IgD-negative memory B cell (primary cell): ENCODE results near the gene RRAS. TPM values are rescaled to one million over a fixed set of nuclear protein-coding genes. Genes with fewer than 3 reads are reported as not detected.

ENCODE experiments used
- H3K27ac Mint-ChIP-seq, 3 donors: one replicate each; pipeline ENCODE4 v1.8.0; 2020 to 2022; ENCODE audit warnings: mild to moderate bottlenecking in 3 of 3, mixed read lengths in 3 of 3, moderate library complexity in 1 of 3
- H3K27me3 Mint-ChIP-seq: one replicate; pipeline ENCODE4 v1.8.0; 2021; ENCODE audit warnings: mixed read lengths
- H3K36me3 Mint-ChIP-seq: one replicate; pipeline ENCODE4 v1.8.0; 2020; ENCODE audit warnings: mild to moderate bottlenecking, mixed read lengths
- H3K4me1 Mint-ChIP-seq, 3 donors: one replicate each; pipeline ENCODE4 v1.8.0; 2020 to 2022; ENCODE audit warnings: mixed read lengths in 3 of 3, mild to moderate bottlenecking in 1 of 3
- H3K4me3 Mint-ChIP-seq, 4 donors: one replicate each; pipeline ENCODE4 v1.8.0; 2020 to 2022; ENCODE audit warnings: mild to moderate bottlenecking in 4 of 4, mixed read lengths in 4 of 4, moderate library complexity in 3 of 4
- H3K9me3 Mint-ChIP-seq, 3 donors: one replicate each; pipeline ENCODE4 v1.8.0; 2020 to 2021; ENCODE audit warnings: mixed read lengths in 3 of 3, mild to moderate bottlenecking in 1 of 3
- polyA plus RNA-seq: library from polyadenylated mRNA; unstranded; fragments of 300-500 nt; fragmentation: Illumina TruSeq; gene quantifications from one replicate; pipeline ENCODE4 v1.2.3, GENCODE V29; 2021

RRAS gene
- polyA plus RNA-seq, 1 donor from 2014 or later, result 18.4 TPM

DNA sequence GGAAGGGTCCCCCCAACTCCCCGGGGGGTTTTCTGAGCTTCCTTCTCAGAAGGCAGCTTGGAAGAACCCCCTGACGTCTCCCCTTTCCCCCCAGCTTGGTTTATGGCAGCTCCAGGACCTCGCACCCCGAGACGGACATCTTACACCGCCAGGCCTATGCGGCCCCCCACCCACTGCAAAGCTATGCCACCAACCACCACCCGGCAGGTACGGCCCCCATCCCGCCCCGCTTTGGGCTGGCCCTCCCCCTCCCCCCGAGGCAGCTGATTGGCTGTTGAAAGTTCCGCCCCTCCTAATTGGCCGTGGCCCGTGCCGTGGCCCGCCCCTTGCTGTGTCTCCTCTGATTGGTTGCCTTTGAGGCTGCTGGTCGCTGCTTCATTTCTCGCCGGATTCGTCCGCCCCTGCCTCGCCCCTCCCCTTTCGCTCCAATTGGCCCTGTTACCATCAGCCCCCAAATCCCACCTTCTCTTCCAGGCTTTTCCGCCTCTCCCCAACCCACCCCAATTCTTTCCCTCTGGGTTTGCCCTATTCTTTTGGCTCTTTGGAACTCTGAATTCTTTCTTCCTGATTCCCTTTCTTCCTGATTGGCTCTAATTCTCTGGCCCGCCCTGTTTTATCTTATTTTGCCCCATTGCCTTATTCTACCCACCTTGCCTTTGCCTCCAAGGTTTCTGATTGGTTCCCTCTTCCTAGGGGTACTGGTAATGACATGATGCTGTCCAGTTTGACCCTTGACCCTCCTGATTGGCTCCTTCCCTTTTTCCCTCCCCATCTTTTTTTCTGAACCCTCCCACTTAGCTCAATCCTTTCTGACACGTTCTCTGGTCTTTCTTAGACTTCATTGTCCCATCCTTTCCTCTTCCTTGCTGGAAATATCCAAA, 46.5 kb downstream of the RRAS start:
- Mint-ChIP-seq H3K36me3 (peaks cover 2% of the 10 kb centered on the region), H3K27me3 (no peaks in the 10 kb centered on the region), H3K27ac (peak overlapping the region; percentile 87 to 94 (median 92)), H3K9me3 (no peaks in the 10 kb centered on the region), H3K4me3 (peak overlapping the region; percentile 80 to 94 (median 92)), H3K4me1 (peaks cover 10 to 25% (median 19%) of the 10 kb centered on the region in 3 donors)

DNA sequence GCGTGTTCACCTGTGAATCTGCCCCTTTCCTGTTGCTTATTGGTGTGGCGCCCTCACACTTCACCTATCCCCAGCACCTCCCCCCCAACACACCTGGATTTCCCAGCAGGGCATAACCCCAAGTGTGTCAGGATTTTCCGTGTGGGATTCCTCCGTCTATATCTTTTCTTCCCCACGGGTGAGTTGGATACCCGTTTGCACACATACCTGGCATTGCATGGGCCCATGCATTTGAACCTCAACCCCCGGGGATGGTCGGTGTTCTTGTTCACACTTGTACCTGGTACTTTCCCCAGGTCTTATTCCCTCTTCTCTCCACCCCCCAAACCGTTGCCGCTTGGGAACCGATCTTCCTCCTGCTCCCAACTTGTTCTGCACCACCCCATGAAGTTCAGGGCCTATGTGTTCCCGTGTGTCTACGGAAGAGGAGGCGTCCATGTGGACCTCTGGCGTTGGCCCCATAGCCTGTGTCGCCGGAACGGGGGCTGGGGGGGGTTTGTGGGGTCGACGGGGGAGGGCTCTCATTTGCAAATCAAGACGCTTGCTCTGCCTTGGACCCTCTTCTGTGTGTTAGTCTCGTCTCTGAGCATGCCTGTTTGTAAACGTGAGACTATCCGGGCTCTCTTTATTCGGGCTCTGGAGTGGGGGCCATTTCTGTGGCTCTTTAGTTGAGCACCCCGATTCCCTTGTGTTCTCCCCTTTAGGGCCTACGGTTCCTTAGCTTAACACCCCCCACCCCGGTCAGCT, 47.3 kb downstream of the RRAS start:
- H3K4me1 Mint-ChIP-seq, result peaks cover 10 to 25% (median 19%) of the 10 kb centered on the region in 3 donors
- no peaks in the 10 kb centered on the region for H3K9me3 Mint-ChIP-seq
- peaks cover 2% of the 10 kb centered on the region for H3K36me3 Mint-ChIP-seq
- H3K4me3 Mint-ChIP-seq, result peak overlapping the region; percentile 80 to 94 (median 92)
- H3K27ac Mint-ChIP-seq, result peak overlapping the region; percentile 87 to 94 (median 92)
- H3K27me3 Mint-ChIP-seq, result no peaks in the 10 kb centered on the region

DNA sequence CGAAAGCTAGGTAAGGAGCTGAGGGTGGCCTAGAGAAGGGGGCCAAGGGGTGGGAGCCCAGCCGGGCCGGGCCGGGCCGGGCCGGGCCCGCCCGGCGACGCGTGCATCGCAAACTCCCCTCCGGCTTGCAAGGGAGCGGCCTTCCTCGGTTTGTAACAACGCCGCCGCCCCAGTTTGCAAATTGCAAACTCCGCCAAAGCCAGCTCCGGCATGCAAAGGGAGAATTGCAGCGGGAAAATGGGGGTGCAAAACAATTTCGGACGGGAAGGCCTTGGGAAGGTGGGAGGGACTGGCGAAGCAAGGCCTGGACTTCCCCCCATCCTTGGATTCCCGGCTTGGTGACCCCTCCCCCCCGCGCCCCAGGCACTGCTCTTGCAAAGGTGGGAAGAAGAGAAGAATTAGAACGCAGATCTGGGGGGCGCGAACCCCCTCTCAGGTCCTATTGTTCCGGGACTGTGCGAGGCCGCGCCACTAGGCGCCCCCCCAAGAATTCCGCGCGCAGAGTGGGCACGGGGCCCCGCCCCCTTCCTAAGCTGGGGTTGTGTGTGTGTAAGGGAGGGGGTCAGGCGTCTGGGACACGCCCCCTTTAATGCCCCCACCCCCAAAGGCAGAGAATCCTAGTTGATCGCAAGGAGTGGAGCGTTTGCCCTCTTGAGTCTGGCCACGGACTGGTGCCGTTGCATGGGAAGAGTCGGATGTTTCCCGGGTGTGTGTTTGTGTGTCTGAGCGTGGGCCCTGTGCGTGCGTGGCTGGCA, 48.0 kb downstream of the RRAS start:
- peak overlapping the region; percentile 80 to 94 (median 92) for H3K4me3 Mint-ChIP-seq

DNA sequence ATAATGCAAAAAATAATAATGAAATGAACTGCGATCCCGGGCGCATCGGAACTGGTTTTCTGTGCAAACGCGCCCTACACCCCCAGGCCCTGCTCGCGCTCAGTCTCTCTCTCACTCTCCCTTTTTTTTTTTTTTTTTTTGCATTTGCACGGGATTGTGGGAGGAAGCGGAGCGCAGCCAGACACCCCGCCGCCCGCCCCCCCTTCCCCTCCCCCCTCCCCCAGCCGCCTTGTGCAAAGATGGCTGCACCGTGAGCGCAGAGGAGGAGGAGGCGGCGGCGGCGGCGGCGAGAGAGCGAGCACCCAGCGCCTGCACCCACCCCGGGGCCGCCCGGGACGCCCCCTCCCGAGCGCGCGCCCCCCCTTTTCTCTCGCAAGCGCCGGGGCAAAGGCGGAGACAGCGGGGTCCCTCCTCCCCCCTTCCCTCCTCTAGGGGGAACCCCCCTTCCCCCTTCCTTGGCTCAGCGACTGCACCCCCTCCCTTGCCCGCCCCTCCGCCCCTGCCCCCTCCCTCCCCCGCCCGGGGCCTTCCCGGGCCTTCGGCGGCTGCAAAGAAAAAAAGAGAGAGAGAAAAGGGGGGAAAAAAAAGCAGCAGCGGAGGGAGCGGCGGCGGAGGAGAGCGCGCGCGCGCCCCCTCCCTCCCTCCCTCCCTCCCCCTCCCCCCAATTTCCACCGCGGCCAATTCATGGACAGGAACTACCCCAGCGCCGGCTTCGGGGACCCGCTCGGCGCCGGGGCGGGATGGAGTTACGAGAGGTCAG, 48.8 kb downstream of the RRAS start, which contains the start of gene PRR12:
TSS of gene PRR12 (plus strand) at position 212 of the 760 bp plus-strand sequence. CDS start at position 685, 473 bp downstream.
- Mint-ChIP-seq H3K9me3 (no peaks in the 10 kb centered on the region), H3K27ac (peak within 1 kb of the TSS; percentile 87 to 95 (median 92)), H3K4me3 (peak within 1 kb of the TSS; percentile 80 to 97 (median 92)), H3K27me3 (no peaks in the 10 kb centered on the region), H3K36me3 (peaks cover 2% of the 10 kb centered on the region), H3K4me1 (peaks cover 10 to 25% (median 19%) of the 10 kb centered on the region in 3 donors)

More for the DNA sequence above, 48.0 kb downstream of the RRAS start:
- Mint-ChIP-seq H3K9me3 (no peaks in the 10 kb centered on the region), H3K27ac (peak overlapping the region; percentile 87 to 94 (median 92)), H3K4me1 (peaks cover 10 to 25% (median 19%) of the 10 kb centered on the region in 3 donors), H3K36me3 (peaks cover 2% of the 10 kb centered on the region), H3K27me3 (no peaks in the 10 kb centered on the region)

DNA sequence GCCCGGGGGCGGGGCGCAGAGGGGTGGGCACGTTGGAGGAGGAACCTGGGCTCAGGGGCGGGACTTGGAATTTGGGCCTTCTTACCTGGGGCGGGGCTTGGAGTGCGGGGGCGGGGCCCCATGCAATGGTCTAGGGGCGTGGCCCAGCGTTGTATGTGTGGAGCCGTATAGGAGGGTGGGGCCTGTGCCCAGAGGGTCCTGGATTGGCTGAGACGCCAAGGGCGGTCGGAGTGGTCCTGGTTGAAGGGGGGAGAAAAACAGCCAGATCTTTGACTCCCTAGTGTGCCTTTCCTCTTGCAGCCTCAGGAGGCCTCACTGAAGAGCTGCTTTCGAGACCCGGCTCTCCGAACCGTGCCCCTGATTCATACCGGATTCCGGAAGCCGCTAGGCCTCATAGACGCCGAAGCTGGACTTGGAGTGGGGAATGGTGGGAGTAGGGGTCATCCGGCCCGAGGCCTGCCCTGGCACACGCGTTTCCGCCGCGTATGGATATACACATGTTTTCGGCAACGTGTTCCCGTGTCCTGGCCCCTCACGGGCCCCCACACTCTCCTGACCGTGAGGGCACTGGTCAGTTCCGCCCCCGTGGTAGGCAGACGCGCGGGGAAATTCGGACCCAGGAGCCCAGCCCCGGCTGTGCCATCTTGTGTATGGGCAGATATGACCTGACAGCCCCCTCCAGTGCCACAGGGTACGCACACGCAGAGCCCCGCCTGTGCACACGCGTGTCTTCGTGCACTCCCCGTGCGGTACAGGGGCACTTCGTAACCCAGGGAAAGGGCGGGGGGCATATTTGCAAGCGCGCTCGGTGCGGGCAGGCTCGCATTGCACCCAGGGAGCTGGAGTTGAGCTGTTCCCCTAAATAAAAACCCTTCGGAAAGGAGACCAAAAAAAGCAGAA, 49.6 kb downstream of the RRAS start:
- Mint-ChIP-seq H3K27ac (peak overlapping the region; percentile 85 to 95 (median 92)), H3K4me1 (peaks cover 10 to 25% (median 19%) of the 10 kb centered on the region in 3 donors), H3K36me3 (peaks cover 2% of the 10 kb centered on the region), H3K9me3 (no peaks in the 10 kb centered on the region), H3K4me3 (peak overlapping the region; percentile 77 to 97 (median 92)), H3K27me3 (no peaks in the 10 kb centered on the region)

DNA sequence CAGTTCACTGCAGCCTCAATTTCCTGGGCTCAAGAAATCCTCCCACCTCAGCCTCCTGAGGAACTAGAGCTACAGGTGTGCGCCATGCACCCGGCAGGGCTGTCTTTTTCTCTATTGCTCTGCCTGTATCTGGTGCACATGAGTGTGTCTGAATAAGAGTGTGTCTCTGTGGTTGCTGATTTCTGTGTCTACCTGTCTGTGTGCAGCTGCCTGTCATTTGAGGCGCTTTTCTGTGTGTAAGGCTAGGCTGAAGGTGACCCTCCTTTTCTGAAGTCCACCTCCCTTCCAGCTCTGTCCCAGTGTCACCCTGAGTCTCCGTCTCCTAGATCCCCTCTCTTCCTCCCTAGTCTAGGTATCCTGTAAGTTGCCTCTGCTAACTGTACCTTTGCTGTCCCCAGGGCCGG, 50.4 kb downstream of the RRAS start:
- H3K9me3 Mint-ChIP-seq, result no peaks in the 10 kb centered on the region
- peaks cover 2% of the 10 kb centered on the region for H3K36me3 Mint-ChIP-seq
- peak overlapping the region in 2 of 4 donors; percentile 39 to 56 for H3K4me3 Mint-ChIP-seq
- no peaks in the 10 kb centered on the region for H3K27me3 Mint-ChIP-seq
- peaks cover 10 to 25% (median 19%) of the 10 kb centered on the region in 3 donors for H3K4me1 Mint-ChIP-seq
- H3K27ac Mint-ChIP-seq, result peak overlapping the region in 2 of 3 donors; percentile 64 to 85

DNA sequence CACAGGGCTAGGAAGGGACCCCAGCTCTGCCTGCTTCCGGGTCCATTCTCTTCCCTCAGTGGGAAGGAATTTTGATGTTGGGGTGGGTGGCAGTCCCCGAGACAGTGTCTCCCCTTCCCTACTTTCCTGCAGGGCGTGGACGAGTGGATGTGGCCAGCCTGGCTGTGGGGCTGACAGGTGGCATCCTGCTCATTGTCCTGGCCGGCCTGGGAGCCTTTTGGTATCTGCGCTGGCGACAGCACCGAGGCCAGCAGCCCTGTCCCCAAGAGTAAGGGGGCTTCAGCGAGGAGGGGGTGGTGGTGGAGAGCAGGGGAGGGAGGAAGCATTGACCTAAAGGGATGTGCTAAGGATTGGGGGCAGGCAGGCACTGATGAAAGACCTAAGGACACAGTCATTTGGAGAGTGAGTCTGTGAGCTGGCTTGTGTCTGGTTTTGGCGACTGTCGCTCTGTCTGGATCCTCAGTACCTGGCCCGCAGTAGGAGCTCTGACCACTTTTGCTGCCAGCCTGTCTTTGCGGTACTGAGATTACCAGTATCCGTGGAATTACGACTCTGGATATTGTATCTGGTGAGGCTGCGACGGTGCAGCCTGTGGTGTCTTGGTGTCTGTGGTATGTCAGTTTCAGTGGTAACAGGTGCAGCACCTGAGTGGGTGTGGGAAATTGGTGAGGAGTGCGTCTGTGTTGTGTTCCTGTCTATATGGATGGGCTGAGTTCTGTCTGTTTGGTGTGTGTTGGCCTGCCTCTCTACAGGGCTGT, 51.4 kb downstream of the RRAS start:
- peak overlapping the region in 2 of 3 donors; percentile 27 to 28 for H3K27ac Mint-ChIP-seq
- H3K4me3 Mint-ChIP-seq, result peak overlapping the region in 3 of 4 donors; percentile 7 to 78 (median 23)
- peaks cover 2% of the 10 kb centered on the region for H3K36me3 Mint-ChIP-seq
- H3K27me3 Mint-ChIP-seq, result no peaks in the 10 kb centered on the region
- H3K9me3 Mint-ChIP-seq, result no peaks in the 10 kb centered on the region
- H3K4me1 Mint-ChIP-seq, result peaks cover 4 to 19% (median 14%) of the 10 kb centered on the region in 3 donors

DNA sequence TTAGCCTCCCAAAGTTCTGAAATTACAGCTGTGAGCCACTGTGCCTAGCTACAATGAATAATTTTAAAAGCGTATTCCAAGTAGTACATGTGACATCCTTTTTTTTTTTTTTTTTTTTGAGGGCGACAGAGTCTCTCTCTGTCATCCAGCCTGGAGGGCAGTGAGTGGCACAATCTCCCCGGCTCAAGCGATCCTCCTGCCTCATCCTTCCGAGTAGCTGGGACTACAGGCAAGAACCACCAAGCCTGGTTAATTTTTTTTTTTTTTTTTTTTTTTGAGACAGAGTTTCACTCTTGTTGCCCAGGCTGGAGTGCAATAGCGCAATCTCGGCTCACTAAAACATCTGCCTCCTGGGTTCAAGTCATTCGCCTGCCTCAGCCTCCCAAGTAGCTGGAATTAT, 52.7 kb downstream of the RRAS start:
- peaks cover 0 to 9% (median 7%) of the 10 kb centered on the region in 3 donors for H3K4me1 Mint-ChIP-seq
- no peak overlapping the region for H3K27ac Mint-ChIP-seq
- no peaks in the 10 kb centered on the region for H3K9me3 Mint-ChIP-seq
- peak overlapping the region in 2 of 4 donors; percentile 14 to 17 for H3K4me3 Mint-ChIP-seq
- H3K27me3 Mint-ChIP-seq, result no peaks in the 10 kb centered on the region
- peaks cover 2% of the 10 kb centered on the region for H3K36me3 Mint-ChIP-seq

Other genes starting within 250 kb of the RRAS start
- gene PTH2, start 216.7 kb downstream of the RRAS start, polyA plus RNA-seq, result not detected
- not detected for gene GFY, start 214.8 kb downstream of the RRAS start, polyA plus RNA-seq
- not detected for gene SLC17A7, start 198.6 kb downstream of the RRAS start, polyA plus RNA-seq
- 98.8 TPM for gene PIH1D1, start 188.3 kb downstream of the RRAS start, polyA plus RNA-seq
- gene ALDH16A1, start 186.9 kb downstream of the RRAS start, polyA plus RNA-seq, result 67.5 TPM
- gene FLT3LG, start 165.9 kb downstream of the RRAS start, polyA plus RNA-seq, result 24.3 TPM
- 3,792 TPM for gene RPL13A, start 152.5 kb downstream of the RRAS start, polyA plus RNA-seq
- gene RPS11, start 143.7 kb downstream of the RRAS start, polyA plus RNA-seq, result 3,702 TPM
- 60.8 TPM for gene FCGRT, start 127.5 kb downstream of the RRAS start, polyA plus RNA-seq
- gene RCN3, start 112.1 kb downstream of the RRAS start, polyA plus RNA-seq, result 3.1 TPM
- 144 TPM for gene NOSIP, start 59.6 kb downstream of the RRAS start, polyA plus RNA-seq
- gene PRRG2, start 58.8 kb downstream of the RRAS start, polyA plus RNA-seq, result 0.26 TPM
- gene PRR12, start 49.0 kb downstream of the RRAS start, polyA plus RNA-seq, result 0.70 TPM
- gene SCAF1, start 2.1 kb upstream of the RRAS start, polyA plus RNA-seq, result 3.4 TPM
- gene IRF3, start 25.7 kb upstream of the RRAS start, polyA plus RNA-seq, result 66.0 TPM
- gene BCL2L12, start 25.8 kb upstream of the RRAS start, polyA plus RNA-seq, result 16.8 TPM
- 187 TPM for gene PRMT1, start 37.1 kb upstream of the RRAS start, polyA plus RNA-seq
- gene ADM5, start 49.5 kb upstream of the RRAS start, polyA plus RNA-seq, result 0.65 TPM
- not detected for gene CPT1C, start 51.0 kb upstream of the RRAS start, polyA plus RNA-seq
- gene TSKS, start 123.2 kb upstream of the RRAS start, polyA plus RNA-seq, result 0.15 TPM
- gene AP2A1, start 126.9 kb upstream of the RRAS start, polyA plus RNA-seq, result 6.5 TPM
- 6.6 TPM for gene FUZ, start 173.1 kb upstream of the RRAS start, polyA plus RNA-seq
- gene MED25, start 178.1 kb upstream of the RRAS start, polyA plus RNA-seq, result 54.7 TPM
- 45.0 TPM for gene PTOV1, start 211.0 kb upstream of the RRAS start, polyA plus RNA-seq
- 56.3 TPM for gene PNKP, start 227.4 kb upstream of the RRAS start, polyA plus RNA-seq
- gene AKT1S1, start 237.2 kb upstream of the RRAS start, polyA plus RNA-seq, result 5.0 TPM
- gene TBC1D17, start 237.6 kb upstream of the RRAS start, polyA plus RNA-seq, result 19.1 TPM